Activated CD8-positive, alpha-beta T cell treated with anti-CD3 and anti-CD28 coated beads for 36 hours (primary cell): ENCODE results near the gene ZFAND2B. TPM values are rescaled to one million over a fixed set of nuclear protein-coding genes. Genes with fewer than 3 reads are reported as not detected.

ENCODE experiments used
- ATAC-seq: fragments of 200-7000 bp; cut with Tn5 transposase; one replicate; pipeline ENCODE4 v1.10.0; 2021; ENCODE audit warnings: mild to moderate bottlenecking, moderate library complexity
- CTCF ChIA-PET: fragments of 350-600 bp; sonication (Branson Sonifier 250); formaldehyde crosslinking; loops from one replicate; lab custom pipeline; 2021; ENCODE audit warnings: antibody characterized with exemption; lab: Charles Lee
- POLR2A ChIA-PET: fragments of 350-600 bp; sonication (Branson Sonifier 250); formaldehyde crosslinking; loops from one replicate; lab custom pipeline; 2021; ENCODE audit warnings: antibody characterized with exemption; lab: Charles Lee
- DNase-seq: peaks from one replicate; pipeline ENCODE4 v3.0.0-alpha.2; 2020
- H3K27ac Mint-ChIP-seq: one replicate; pipeline ENCODE4 v1.8.0; 2021; ENCODE audit warnings: mild to moderate bottlenecking, mixed read lengths
- H3K27me3 Mint-ChIP-seq: one replicate; pipeline ENCODE4 v1.8.0; 2021; ENCODE audit warnings: mixed read lengths
- H3K36me3 Mint-ChIP-seq: one replicate; pipeline ENCODE4 v1.8.0; 2021; ENCODE audit warnings: low read depth, mixed read lengths
- H3K4me1 Mint-ChIP-seq: one replicate; pipeline ENCODE4 v1.8.0; 2021; ENCODE audit warnings: low read depth, mixed read lengths
- H3K4me3 Mint-ChIP-seq: one replicate; pipeline ENCODE4 v1.8.0; 2021; ENCODE audit warnings: mild to moderate bottlenecking, moderate library complexity, mixed read lengths
- H3K9me3 Mint-ChIP-seq: one replicate; pipeline ENCODE4 v1.8.0; 2021; ENCODE audit warnings: mixed read lengths
- intact Hi-C: fragments of 100-400 bp; cut with micrococcal nuclease; formaldehyde crosslinking; loops from one replicate; pipeline ENCODE4 v1.10.0; 2022
- total RNA-seq, 2 experiments: library from RNA; stranded (reverse); gene quantifications; one replicate each; pipeline ENCODE4 v1.2.3, GENCODE V29; 2021
- TF ChIP-seq, protein P1 (sequence below): fragments of 200-600 bp; IDR thresholded peaks from one replicate; pipeline ENCODE4 v1.8.0; 2022; ENCODE audit warnings: antibody characterized with exemption, mild to moderate bottlenecking

Gene ZFAND2B
- total RNA-seq, 2 experiments from 2014 or later = 31.3 to 33.3 TPM

DNA sequence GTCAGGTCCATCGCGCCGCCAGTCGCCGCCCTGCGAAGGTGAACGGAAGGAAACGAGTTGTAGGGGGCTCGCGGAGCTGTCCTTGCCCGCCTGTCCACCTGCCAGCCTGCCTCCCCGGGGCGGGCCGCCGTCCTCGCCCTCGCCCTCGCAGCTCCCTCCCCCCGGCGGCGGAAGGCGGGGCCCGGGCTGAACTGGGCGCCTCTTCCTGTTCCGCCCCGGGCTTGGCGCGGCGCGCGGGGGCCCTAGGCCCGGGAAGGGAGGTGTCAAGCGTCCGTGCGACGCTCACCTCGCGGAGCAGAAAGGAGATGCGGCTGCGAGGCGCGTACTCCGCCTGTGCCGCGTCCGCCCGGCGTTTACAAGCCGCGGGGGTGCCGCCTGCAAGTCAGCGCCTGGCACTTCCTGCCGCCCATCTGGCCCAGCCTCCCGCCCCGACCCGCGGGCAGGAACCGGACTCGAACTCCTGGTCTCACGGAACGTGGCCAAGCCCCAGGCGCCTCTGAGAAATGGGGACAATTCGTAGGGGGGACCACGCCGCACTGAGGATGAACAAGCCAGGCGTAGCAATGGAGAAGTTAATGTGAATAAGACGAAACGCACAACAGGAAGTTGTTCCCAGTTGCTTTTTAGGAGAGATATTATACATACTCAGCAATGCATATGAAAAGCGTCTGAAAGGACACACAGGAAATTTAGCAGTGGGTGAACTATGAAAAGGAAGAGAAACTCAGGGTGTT lies 29.6 kb upstream of the ZFAND2B start, which contains the start of gene CNPPD1:
TSS of gene CNPPD1 (minus strand) at position 108 of the 734 bp plus-strand sequence. CDS start at position 11, 97 bp downstream.
- DNase-seq (peak; percentile 90), ATAC-seq (peak; percentile 85)
- Mint-ChIP-seq H3K36me3 (peaks cover 36% of the 10 kb centered on the region), H3K4me1 (peaks cover 53% of the 10 kb centered on the region), H3K9me3 (no peaks in the 10 kb centered on the region), H3K4me3 (peak within 1 kb of the TSS; percentile 97), H3K27me3 (no peaks in the 10 kb centered on the region), H3K27ac (peak within 1 kb of the TSS; percentile 97)
- intact Hi-C loops = loop anchor here (2.0 kb wide), 1 partner anchor 16 kb away; the partner anchor contains the start of gene NHEJ1
- TF ChIP-seq, protein P1, sequence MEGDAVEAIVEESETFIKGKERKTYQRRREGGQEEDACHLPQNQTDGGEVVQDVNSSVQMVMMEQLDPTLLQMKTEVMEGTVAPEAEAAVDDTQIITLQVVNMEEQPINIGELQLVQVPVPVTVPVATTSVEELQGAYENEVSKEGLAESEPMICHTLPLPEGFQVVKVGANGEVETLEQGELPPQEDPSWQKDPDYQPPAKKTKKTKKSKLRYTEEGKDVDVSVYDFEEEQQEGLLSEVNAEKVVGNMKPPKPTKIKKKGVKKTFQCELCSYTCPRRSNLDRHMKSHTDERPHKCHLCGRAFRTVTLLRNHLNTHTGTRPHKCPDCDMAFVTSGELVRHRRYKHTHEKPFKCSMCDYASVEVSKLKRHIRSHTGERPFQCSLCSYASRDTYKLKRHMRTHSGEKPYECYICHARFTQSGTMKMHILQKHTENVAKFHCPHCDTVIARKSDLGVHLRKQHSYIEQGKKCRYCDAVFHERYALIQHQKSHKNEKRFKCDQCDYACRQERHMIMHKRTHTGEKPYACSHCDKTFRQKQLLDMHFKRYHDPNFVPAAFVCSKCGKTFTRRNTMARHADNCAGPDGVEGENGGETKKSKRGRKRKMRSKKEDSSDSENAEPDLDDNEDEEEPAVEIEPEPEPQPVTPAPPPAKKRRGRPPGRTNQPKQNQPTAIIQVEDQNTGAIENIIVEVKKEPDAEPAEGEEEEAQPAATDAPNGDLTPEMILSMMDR = no peak
- POLR2A ChIA-PET = interaction anchor here (0.6 to 3.2 kb wide), 12 partner anchors 9 to 211 kb away, joined by 3 to 27 read pairs (median 4); partner anchors contain the start of genes ABCB6, ANKZF1, ATG9A and DNPEP
- CTCF ChIA-PET = interaction anchor here (0.9 to 9.4 kb wide), 13 partner anchors 11 to 300 kb away, joined by 3 to 98 read pairs (median 5); partner anchors contain the start of genes ANKZF1, ATG9A, DNAJB2 and NHEJ1

DNA sequence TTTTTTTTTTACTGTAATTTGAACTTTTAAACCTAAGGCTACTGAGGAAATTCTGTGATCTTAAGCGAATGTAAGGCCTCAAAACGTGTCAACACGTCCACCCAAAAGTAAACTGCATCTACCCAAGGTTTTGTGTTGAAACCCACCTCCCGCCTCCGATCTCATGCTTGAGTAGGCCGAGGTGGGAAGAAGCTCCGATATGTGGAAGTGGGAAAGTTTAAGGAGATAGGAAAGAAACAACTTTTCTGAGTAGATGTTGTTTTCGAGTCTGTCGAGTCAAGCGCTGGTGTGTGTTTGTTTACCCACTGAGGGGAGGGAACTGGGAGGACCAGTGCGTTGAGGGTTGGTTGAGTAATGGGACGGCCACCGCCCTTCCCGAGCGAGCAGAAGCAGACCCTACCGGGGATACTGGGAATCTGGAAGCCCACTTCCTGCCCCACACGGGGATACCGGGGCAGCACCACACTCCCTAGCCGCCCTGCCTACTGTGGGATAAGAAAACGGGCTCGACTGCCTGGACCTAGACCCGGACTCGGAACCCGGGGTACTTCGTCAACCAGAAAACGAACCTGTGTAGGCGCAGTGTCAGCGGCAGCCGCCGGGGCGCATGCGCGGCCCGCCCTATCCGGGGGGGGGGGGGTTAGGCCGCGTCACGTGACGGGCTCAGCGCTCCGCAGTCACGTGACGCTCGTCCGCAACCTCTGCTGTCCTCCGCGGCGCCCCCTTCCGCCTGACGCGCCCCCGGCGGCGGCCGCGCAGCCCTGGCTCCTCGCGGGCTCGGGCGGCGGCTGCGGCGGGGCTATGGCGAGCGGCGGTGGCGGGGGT lies 28.8 kb upstream of the ZFAND2B start, which contains the start of gene RETREG2:
TSS of gene RETREG2 (plus strand) at position 724 of the 825 bp plus-strand sequence. CDS start at position 802, 78 bp downstream.
- POLR2A ChIA-PET = interaction anchor here (0.6 to 3.2 kb wide), 6 partner anchors 23 to 76 kb away, joined by 3 to 27 read pairs (median 8); partner anchors contain the start of genes ANKZF1, ATG9A, TUBA4A and TUBA4B
- Mint-ChIP-seq H3K9me3 (no peaks in the 10 kb centered on the region), H3K36me3 (peaks cover 36% of the 10 kb centered on the region), H3K27ac (peak within 1 kb of the TSS; percentile 97), H3K4me3 (peak within 1 kb of the TSS; percentile 97), H3K4me1 (peaks cover 57% of the 10 kb centered on the region), H3K27me3 (no peaks in the 10 kb centered on the region)
- intact Hi-C loops = loop anchor here (2.0 kb wide), 1 partner anchor 17 kb away; the partner anchor contains the start of gene NHEJ1
- DNase-seq (peak; percentile 82), ATAC-seq (peak; percentile 46)
- CTCF ChIA-PET = interaction anchor here (1.5 to 9.4 kb wide), 4 partner anchors 19 to 72 kb away, joined by 5 to 98 read pairs (median 6); partner anchors contain the start of genes ANKZF1, ATG9A, NHEJ1 and ZFAND2B
- TF ChIP-seq, protein P1 = peak; percentile 40

DNA sequence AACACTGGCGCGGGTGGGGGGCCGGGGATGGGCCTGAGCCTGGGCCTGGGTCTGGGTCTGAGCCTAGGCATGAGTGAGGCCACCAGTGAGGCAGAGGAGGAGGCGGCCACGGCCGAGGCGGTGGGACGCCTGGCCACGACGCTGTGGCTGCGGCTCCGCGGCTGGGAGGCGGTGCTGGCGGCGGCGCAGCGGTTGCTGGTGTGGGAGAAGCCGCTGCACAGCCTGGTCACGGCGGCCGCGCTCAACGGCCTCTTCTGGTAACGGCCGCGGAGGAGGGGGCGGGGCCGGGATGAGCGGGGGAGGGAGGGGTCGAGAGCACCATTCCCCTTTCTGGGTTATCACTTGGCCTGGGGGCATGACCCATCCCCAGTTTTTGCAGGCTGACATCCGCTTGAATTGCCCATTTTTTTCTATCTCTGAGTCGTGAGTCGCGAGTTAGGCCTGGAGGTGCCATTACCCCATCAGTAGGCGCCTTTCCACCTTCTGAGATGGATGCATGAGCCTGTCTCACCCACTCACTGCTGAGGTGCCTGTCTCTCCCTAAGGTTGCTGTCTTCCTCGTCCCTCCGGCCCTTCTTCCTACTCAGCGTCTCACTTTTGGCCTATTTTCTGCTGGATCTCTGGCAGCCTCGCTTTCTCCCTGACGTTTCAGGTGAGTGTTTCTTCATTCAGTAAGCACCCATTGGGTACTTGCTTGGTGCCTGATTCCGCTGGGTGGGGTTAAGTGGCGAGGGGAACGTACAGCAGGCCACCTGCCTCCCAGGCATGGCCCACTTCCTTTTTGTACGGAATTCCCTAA lies 28.0 kb upstream of the ZFAND2B start:
- ChIA-PET CTCF (interaction anchor here (0.7 to 2.0 kb wide), 3 partner anchors 14 to 70 kb away, joined by 3 to 8 read pairs (median 4); partner anchors contain the start of gene NHEJ1), POLR2A (interaction anchor here (0.6 to 1.5 kb wide), 3 partner anchors 25 to 41 kb away, joined by 3 to 5 read pairs (median 3); partner anchors contain the start of gene ABCB6)
- peaks cover 53% of the 10 kb centered on the region for H3K4me1 Mint-ChIP-seq

More for the DNA sequence above, 28.0 kb upstream of the ZFAND2B start:
- no peaks in the 10 kb centered on the region for H3K27me3 Mint-ChIP-seq
- TF ChIP-seq, protein P1 = no peak
- peak overlapping the region; percentile 97 for H3K4me3 Mint-ChIP-seq
- peaks cover 32% of the 10 kb centered on the region for H3K36me3 Mint-ChIP-seq
- ATAC-seq (peak; percentile 2), DNase-seq (peak; percentile 50)
- H3K27ac Mint-ChIP-seq = peak overlapping the region; percentile 90
- H3K9me3 Mint-ChIP-seq = no peaks in the 10 kb centered on the region
- intact Hi-C loops = no loop called here
